SK-N-MC (cell line): Measurements from ENCODE around the gene GNA15.
A peak's percentile ranks its signal among the peaks of the same experiment; 100 is the strongest.

Source experiments
- DNase-seq: peaks from one replicate; pipeline ENCODE4 v3.0.0-alpha.2; 2011; ENCODE audit warnings: low read depth, low spot score
- H3K27ac ChIP-seq: fragments of 200-600 bp; sonication (generic); 2 replicates; pipeline ENCODE4 v1.5.1; 2016; ENCODE audit warnings: mixed run types
- H3K36me3 ChIP-seq: fragments of 200-600 bp; sonication (generic); 2 replicates; pipeline ENCODE4 v1.6.1; 2017; ENCODE audit warnings: antibody characterized with exemption, low read length, mixed read lengths; ENCODE audit not compliant: insufficient read depth
- H3K4me3 ChIP-seq: fragments of 200-600 bp; sonication (generic); 2 replicates; pipeline ENCODE4 v1.5.1; 2016
- H3K9ac ChIP-seq: fragments of 200-600 bp; sonication (generic); 2 replicates; pipeline ENCODE4 v1.8.0; 2017; ENCODE audit warnings: mixed run types, mixed read lengths; ENCODE audit not compliant: insufficient read length
- H3K9me3 ChIP-seq: fragments of 200-600 bp; sonication (generic); 2 replicates; pipeline ENCODE4 v1.6.1; 2017; ENCODE audit warnings: low read depth, mild to moderate bottlenecking, antibody characterized with exemption, low read length, moderate library complexity, mixed read lengths
- EZH2 ChIP-seq: fragments of 200-600 bp; sonication (generic); IDR thresholded peaks from one replicate; pipeline ENCODE4 v1.6.1; 2017; ENCODE audit warnings: antibody characterized with exemption
- FOXP2 ChIP-seq: optimal IDR thresholded peaks from 2 replicates; pipeline ENCODE3; 2011; ENCODE audit warnings: mild to moderate bottlenecking, moderate library complexity; ENCODE audit not compliant: insufficient read depth; ENCODE audit errors: extremely low read length, control extremely low read depth
- POLR2AphosphoS5 ChIP-seq: IDR thresholded peaks from 2 replicates; pipeline ENCODE4 v1.6.1; 2012; ENCODE audit warnings: mild to moderate bottlenecking, low read depth, low read length, borderline replicate concordance

GNA15 gene

GRCh38 chr19:3210347-3211017, 74.6 kb downstream of the GNA15 start:
- no peak for DNase-seq
- peaks cover 22% of the 10 kb centered on the region for H3K36me3 ChIP-seq

GRCh38 chr19:3211191-3211590, 75.4 kb downstream of the GNA15 start:
- Histone ChIP-seq H3K9me3 (no peaks in the 10 kb centered on the region), H3K27ac (no peak overlapping the region), H3K36me3 (peaks cover 19% of the 10 kb centered on the region), H3K9ac (no peak overlapping the region), H3K4me3 (no peak overlapping the region)
- TF ChIP-seq EZH2: no peak
- TF ChIP-seq FOXP2: no peak
- no peak for TF ChIP-seq POLR2AphosphoS5
- no peak for DNase-seq

More at GRCh38 chr19:3210347-3211017, 74.6 kb downstream of the GNA15 start:
- H3K9ac ChIP-seq: no peak overlapping the region
- no peak overlapping the region for H3K4me3 ChIP-seq
- TF ChIP-seq EZH2 (no peak), POLR2AphosphoS5 (peak; percentile 52; the same call in 1 of the 2 replicates)
- no peaks in the 10 kb centered on the region for H3K9me3 ChIP-seq
- no peak overlapping the region for H3K27ac ChIP-seq

GRCh38 chr19:3213159-3213558, 77.3 kb downstream of the GNA15 start:
- Histone ChIP-seq H3K4me3 (no peak overlapping the region), H3K27ac (no peak overlapping the region), H3K9ac (no peak overlapping the region), H3K36me3 (peaks cover under 1% of the 10 kb centered on the region; the same call in 1 of the 2 replicates), H3K9me3 (no peaks in the 10 kb centered on the region)
- TF ChIP-seq EZH2: no peak
- TF ChIP-seq POLR2AphosphoS5: no peak
- no peak for TF ChIP-seq FOXP2
- no peak for DNase-seq
